HepG2 (cell line): ENCODE data around the gene GLDC. TPM values are rescaled to one million over a fixed set of nuclear protein-coding genes. Genes with fewer than 3 reads are reported as not detected.
A peak's percentile ranks its signal among the peaks of the same experiment; 100 is the strongest.

Source experiments
- ATAC-seq: fragments of 200-7000 bp; cut with Tn5 transposase; 3 replicates; pipeline ENCODE4 v1.9.1; 2020; ENCODE audit warnings: mild to moderate bottlenecking, moderate library complexity
- BruUV-seq: library from RNA; stranded (reverse); fragments of 400-500 nt; replicated peaks from 2 replicates; lab custom pipeline; 2021; lab: Mats Ljungman, UMichigan
- CTCF ChIA-PET: fragments of 300-600 bp; formaldehyde crosslinking; extraction: SDS; loops from one replicate; lab custom pipeline; 2021; ENCODE audit warnings: low total read pairs, inconsistent platforms, low intra/inter-chr PET ratio; lab: Yijun Ruan, JAX
- POLR2A ChIA-PET: fragments of 350-600 bp; sonication (Branson Sonifier 250); formaldehyde crosslinking; loops from one replicate; lab custom pipeline; 2020; ENCODE audit warnings: antibody characterized with exemption, inconsistent platforms; lab: Yijun Ruan, JAX
- DNase-seq: peaks from one replicate; pipeline ENCODE4 v3.0.0-alpha.2; 2015; ENCODE audit warnings: low spot score
- FAIRE-seq: peaks from 3 replicates; lab custom pipeline; 2011; peaks lifted over from hg19 to GRCh38; lab: Jason Lieb, UNC
- H2AFZ ChIP-seq: one replicate; pipeline ENCODE4 v1.6.1; 2011; ENCODE audit warnings: low read length, inconsistent platforms
- H3K27ac ChIP-seq: fragments of 300-600 bp; 3 replicates; pipeline ENCODE4 v1.8.0; 2011; ENCODE audit warnings: mixed run types, mild to moderate bottlenecking, mixed read lengths, low read length, inconsistent platforms; ENCODE audit not compliant: insufficient read depth; ENCODE audit errors: extremely low read length
- H3K27me3 ChIP-seq, 2 experiments: fragments of 200-600 bp in 1 of 2; 2 replicates in 1 of 2; 3 replicates in 1 of 2; pipeline versions ENCODE4 v1.6.0 to v1.8.0; 2011; ENCODE audit warnings: low read length in 2 of 2, mild to moderate bottlenecking in 2 of 2, moderate library complexity in 2 of 2, inconsistent platforms in 1 of 2; ENCODE audit not compliant: insufficient read depth in 2 of 2, control insufficient read depth in 1 of 2
- H3K36me3 ChIP-seq, 2 experiments: fragments of 200-600 bp in 1 of 2; replicated peaks in 1 of 2; 2 replicates in 1 of 2; 3 replicates in 1 of 2; pipeline versions ENCODE4 v1.5.1 to v1.8.0; 2011; ENCODE audit warnings: low read length in 2 of 2, inconsistent platforms in 1 of 2; ENCODE audit not compliant: insufficient read depth in 2 of 2, control insufficient read depth in 1 of 2
- H3K4me1 ChIP-seq: 2 replicates; pipeline ENCODE4 v1.5.1; 2012; ENCODE audit warnings: low read length, inconsistent platforms; ENCODE audit not compliant: insufficient read depth
- H3K4me2 ChIP-seq: 2 replicates; pipeline ENCODE4 v1.6.0; 2011; ENCODE audit warnings: low read depth, low read length, inconsistent platforms
- H3K4me3 ChIP-seq, 3 experiments: fragments of 200-600 bp in 1 of 3; sonication (generic), shearing (Covaris generic) in 1 of 3; replicated peaks in 1 of 3; 2 replicates each; pipeline ENCODE4 v1.5.1; 2011 to 2016; ENCODE audit warnings: low read length in 3 of 3, inconsistent platforms in 2 of 3, low read depth in 2 of 3, mild to moderate bottlenecking in 2 of 3, control low read depth in 1 of 3, mixed read lengths in 1 of 3; ENCODE audit not compliant: insufficient read depth in 1 of 3
- H3K79me2 ChIP-seq: one replicate; pipeline ENCODE4 v1.6.1; 2011; ENCODE audit warnings: low read length, inconsistent platforms; ENCODE audit not compliant: insufficient read depth
- H3K9ac ChIP-seq: 2 replicates; pipeline ENCODE4 v1.6.0; 2011; ENCODE audit warnings: mild to moderate bottlenecking, low read depth, low read length, inconsistent platforms; ENCODE audit not compliant: insufficient read depth
- H3K9me3 ChIP-seq: 2 replicates; pipeline ENCODE4 v1.5.1; 2012; ENCODE audit warnings: mild to moderate bottlenecking, low read length
- H4K20me1 ChIP-seq: 2 replicates; pipeline ENCODE4 v1.6.0; 2011; ENCODE audit warnings: inconsistent platforms, mild to moderate bottlenecking, low read length, moderate library complexity; ENCODE audit not compliant: insufficient read depth
- ATF7 ChIP-seq, 2 experiments: fragments of 450-650 bp in 1 of 2; sonication (generic) in 1 of 2; formaldehyde crosslinking in 1 of 2; IDR thresholded peaks; 2 replicates each; pipeline versions ENCODE4 v1.4.0 to v1.6.1; 2016 to 2020; ENCODE audit warnings: antibody characterized with exemption in 1 of 2, mild to moderate bottlenecking in 1 of 2, missing genetic modification reagents in 1 of 2
- IKZF1 ChIP-seq: fragments of 450-650 bp; IDR thresholded peaks from 2 replicates; pipeline ENCODE4 v1.7.1; 2016
- JUND ChIP-seq: sonication (generic); formaldehyde crosslinking; IDR thresholded peaks from 2 replicates; pipeline ENCODE4 v1.8.0; 2022; ENCODE audit warnings: mild to moderate bottlenecking, missing genetic modification reagents
- KMT2B ChIP-seq: IDR thresholded peaks from 2 replicates; pipeline ENCODE4 v1.6.1; 2016; ENCODE audit warnings: missing genetic modification reagents, missing compliant biosample characterization
- MIER2 ChIP-seq: IDR thresholded peaks from 2 replicates; pipeline ENCODE4 v1.6.1; 2016; ENCODE audit warnings: missing biosample characterization, missing genetic modification reagents
- TBX3 ChIP-seq: fragments of 450-650 bp; IDR thresholded peaks from 2 replicates; pipeline ENCODE4 v1.6.1; 2017; ENCODE audit warnings: antibody characterized with exemption, mild to moderate bottlenecking, inconsistent platforms, borderline replicate concordance
- UBTF ChIP-seq: sonication (generic); formaldehyde crosslinking; IDR thresholded peaks from 2 replicates; pipeline ENCODE4 v1.4.0; 2020; ENCODE audit warnings: mild to moderate bottlenecking, missing genetic modification reagents
- ZKSCAN8 ChIP-seq: IDR thresholded peaks from 2 replicates; pipeline ENCODE4 v1.6.1; 2016; ENCODE audit warnings: borderline replicate concordance, missing genetic modification reagents, missing compliant biosample characterization
- ZMYM4 ChIP-seq: sonication (generic); formaldehyde crosslinking; IDR thresholded peaks from 2 replicates; pipeline ENCODE4 v1.8.1; 2023; ENCODE audit warnings: mild to moderate bottlenecking, missing genetic modification reagents
- ZNF143 ChIP-seq: sonication (generic); formaldehyde crosslinking; IDR thresholded peaks from 2 replicates; pipeline ENCODE4 v1.4.0; 2020; ENCODE audit warnings: missing genetic modification reagents
- ZNF282 ChIP-seq: fragments of 450-650 bp; IDR thresholded peaks from 2 replicates; pipeline ENCODE4 v1.6.1; 2018; ENCODE audit not compliant: partially characterized antibody
- ZNF7 ChIP-seq: IDR thresholded peaks from 2 replicates; pipeline ENCODE4 v1.6.1; 2016; ENCODE audit warnings: missing biosample characterization, missing genetic modification reagents
- ZNF75D ChIP-seq: sonication (generic); formaldehyde crosslinking; IDR thresholded peaks from 2 replicates; pipeline ENCODE4 v1.8.1; 2023; ENCODE audit warnings: missing genetic modification reagents, mild to moderate bottlenecking, borderline replicate concordance
- ZNF761 ChIP-seq: sonication (generic); formaldehyde crosslinking; conservative IDR thresholded peaks from 2 replicates; pipeline ENCODE4 v1.4.0; 2020; ENCODE audit warnings: mild to moderate bottlenecking, missing genetic modification reagents
- ZNF766 ChIP-seq: sonication (generic); formaldehyde crosslinking; IDR thresholded peaks from 2 replicates; pipeline ENCODE4 v1.5.0; 2020; ENCODE audit warnings: missing genetic modification reagents, borderline replicate concordance
- WGBS: methylation state at CpG from one replicate; pipeline ENCODE4 v1.1.6; 2017; ENCODE audit warnings: low lambda C conversion rate; 5-methylcytosine and 5-hydroxymethylcytosine counted together
- in situ Hi-C: cut with HindIII; loops from 2 replicates; pipeline ENCODE4 v1.10.0; 2017; ENCODE audit warnings: low pct_unique_long_range_greater_than_20kb; ENCODE audit not compliant: extremely low pct_ligation_motif_present
- intact Hi-C: fragments of 100-400 bp; cut with micrococcal nuclease; formaldehyde crosslinking; loops from one replicate; pipeline ENCODE4 v1.10.0; 2022; ENCODE audit not compliant: unreplicated experiment
- polyA plus RNA-seq, 8 experiments: library from polyadenylated mRNA; depleted of rRNA in 3 of 8; stranded (reverse) in 7 of 8; unstranded in 1 of 8; fragments of >200 nt; fragmentation: Illumina TruSeq in 4 of 8; extraction: Trizol in 4 of 8; gene quantifications; 2 replicates each; pipeline versions ENCODE4 v1.2.1 to v1.2.3, GENCODE V29; 2011 to 2016; ENCODE audit warnings: low read depth in 4 of 8, missing spikeins in 1 of 8, mixed read lengths in 1 of 8; ENCODE audit not compliant: insufficient read depth in 1 of 8
- total RNA-seq, 5 experiments: library from RNA; depleted of rRNA; stranded (reverse); fragments of >200 nt; fragmentation: Illumina TruSeq; extraction: Trizol; gene quantifications; 2 replicates each; pipeline ENCODE4 v1.2.3, GENCODE V29; 2016; ENCODE audit warnings: low read depth in 1 of 5
- TF ChIP-seq, protein P1 (sequence below), 2 experiments: fragments of 450-650 bp in 1 of 2; sonication (generic) in 1 of 2; formaldehyde crosslinking; IDR thresholded peaks; 2 replicates each; pipeline versions ENCODE4 v1.5.0 to v1.8.0; 2020 to 2022; ENCODE audit warnings: mild to moderate bottlenecking in 1 of 2, missing genetic modification reagents in 1 of 2
- TF ChIP-seq, protein P2 (sequence below): sonication (generic); formaldehyde crosslinking; IDR thresholded peaks from 2 replicates; pipeline ENCODE4 v1.4.0; 2020; ENCODE audit warnings: mild to moderate bottlenecking, missing genetic modification reagents
- TF ChIP-seq, protein P3 (sequence below): sonication (generic); formaldehyde crosslinking; IDR thresholded peaks from 2 replicates; pipeline ENCODE4 v1.4.0; 2020; ENCODE audit warnings: missing genetic modification reagents, low read depth, mild to moderate bottlenecking, borderline replicate concordance

The GLDC gene
- total and polyA plus RNA-seq, 2 of the 13 experiments (the other 11 are each of a cell fraction or from before 2014, with no cell fraction given) = 59.3 to 115 TPM

DNA sequence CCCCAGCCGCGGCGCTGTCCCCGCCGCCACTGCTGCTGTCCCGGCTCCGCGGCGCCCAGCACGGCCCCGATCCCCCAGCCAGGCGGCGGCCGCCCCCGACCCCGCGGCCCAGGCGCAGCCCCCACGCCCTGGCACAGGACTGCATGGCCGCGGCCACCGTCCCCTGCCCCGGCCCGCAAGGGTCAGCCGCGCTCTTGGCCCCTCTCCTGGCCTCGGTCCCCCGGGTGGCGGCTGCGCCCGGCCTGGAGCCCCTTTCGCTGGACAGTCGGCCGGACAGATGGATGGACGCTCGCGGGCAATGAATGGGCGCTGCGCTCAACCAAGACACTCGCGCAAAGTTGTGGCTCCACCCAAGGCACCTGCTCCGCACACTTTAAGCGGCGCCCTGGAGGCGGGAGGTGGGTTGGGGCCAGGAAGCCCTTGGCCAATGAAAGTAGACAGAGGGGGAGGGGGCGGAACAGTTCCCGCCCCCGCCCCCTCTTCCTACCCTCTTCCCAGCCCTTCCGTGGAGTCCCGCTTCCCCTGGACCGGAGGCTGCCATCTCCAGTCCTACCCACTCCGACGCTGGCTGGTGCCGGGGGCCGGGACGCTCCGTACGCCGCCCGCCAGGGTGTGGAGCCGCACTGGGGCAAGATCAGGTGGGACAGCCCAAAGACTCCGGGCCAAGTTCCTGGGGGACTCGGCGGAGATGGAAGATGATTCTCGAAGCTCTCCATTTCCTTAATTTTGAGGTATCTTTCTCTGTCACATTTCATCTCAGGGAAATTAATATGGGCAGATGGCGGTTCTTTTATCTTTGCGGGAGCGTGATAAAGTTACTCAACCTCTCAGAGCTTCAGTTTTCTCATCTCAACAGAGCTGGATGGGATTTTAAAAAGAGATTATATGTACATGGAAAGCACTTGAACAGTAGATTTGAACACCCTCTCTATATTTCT lies at the start of gene GLDC (continued):
- TF ChIP-seq, protein P1, sequence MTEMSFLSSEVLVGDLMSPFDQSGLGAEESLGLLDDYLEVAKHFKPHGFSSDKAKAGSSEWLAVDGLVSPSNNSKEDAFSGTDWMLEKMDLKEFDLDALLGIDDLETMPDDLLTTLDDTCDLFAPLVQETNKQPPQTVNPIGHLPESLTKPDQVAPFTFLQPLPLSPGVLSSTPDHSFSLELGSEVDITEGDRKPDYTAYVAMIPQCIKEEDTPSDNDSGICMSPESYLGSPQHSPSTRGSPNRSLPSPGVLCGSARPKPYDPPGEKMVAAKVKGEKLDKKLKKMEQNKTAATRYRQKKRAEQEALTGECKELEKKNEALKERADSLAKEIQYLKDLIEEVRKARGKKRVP (CRISPR knock-in tag; IDR thresholded peaks at IDR 0.05) = 0 out of 4 replicates have a peak, but pooled peaks of 1 of the 2 experiments have one; percentile 29
- TF ChIP-seq ZMYM4 (CRISPR knock-in tag) (peak; percentile 83; the same call in 1 of the 2 replicates), JUND (no peak), ZNF282 (no peak), ZKSCAN8 (CRISPR knock-in tag) (peak; percentile 63; the same call in 1 of the 2 replicates), ZNF766 (CRISPR knock-in tag) (0 out of 2 replicates have a peak, but pooled peaks have one; percentile 26), ZNF761 (CRISPR knock-in tag) (peak; percentile 89), TBX3 (peak; percentile 26; the same call in 1 of the 2 replicates), IKZF1 (no peak)
- TF ChIP-seq, all 625 proteins: peak for 239

GRCh38 chr9:6692881-6693361 lies 47.4 kb upstream of the GLDC start:
- POLR2A ChIA-PET = interaction anchor here (1.1 kb wide), 2 partner anchors 11 to 12 kb away, joined by 3 read pairs; no protein-coding TSS in a partner anchor
- no peak for TF ChIP-seq MIER2 (CRISPR knock-in tag)
- no peak for TF ChIP-seq ZNF7 (CRISPR knock-in tag)
- no peak for TF ChIP-seq ATF7 (IDR thresholded peaks at IDR 0.05)
- TF ChIP-seq ATF7 (CRISPR knock-in tag; IDR thresholded peaks at IDR 0.05) = no peak
- TF ChIP-seq, protein P2, sequence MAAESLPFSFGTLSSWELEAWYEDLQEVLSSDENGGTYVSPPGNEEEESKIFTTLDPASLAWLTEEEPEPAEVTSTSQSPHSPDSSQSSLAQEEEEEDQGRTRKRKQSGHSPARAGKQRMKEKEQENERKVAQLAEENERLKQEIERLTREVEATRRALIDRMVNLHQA = no peak
- no peak for TF ChIP-seq UBTF (CRISPR knock-in tag)
- TF ChIP-seq KMT2B = no peak
- no peak for TF ChIP-seq ZNF143 (CRISPR knock-in tag)
- no peak for TF ChIP-seq ZNF75D (CRISPR knock-in tag)
- TF ChIP-seq, protein P3, sequence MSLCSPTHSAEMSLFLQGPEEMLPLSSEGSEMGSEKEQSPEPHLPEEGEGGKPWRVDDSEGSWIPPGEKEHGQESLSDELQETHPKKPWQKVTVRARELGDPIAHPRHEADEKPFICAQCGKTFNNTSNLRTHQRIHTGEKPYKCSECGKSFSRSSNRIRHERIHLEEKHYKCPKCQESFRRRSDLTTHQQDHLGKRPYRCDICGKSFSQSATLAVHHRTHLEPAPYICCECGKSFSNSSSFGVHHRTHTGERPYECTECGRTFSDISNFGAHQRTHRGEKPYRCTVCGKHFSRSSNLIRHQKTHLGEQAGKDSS (CRISPR knock-in tag) = no peak

More at GRCh38 chr9:6692881-6693361, 47.4 kb upstream of the GLDC start:
- Histone ChIP-seq H2AFZ (no peak overlapping the region), H3K9ac (no peak overlapping the region), H3K4me3 (no peak overlapping the region), H3K4me1 (no peaks in the 10 kb centered on the region), H3K9me3 (no peaks in the 10 kb centered on the region), H4K20me1 (no peaks in the 10 kb centered on the region), H3K27me3 (no peaks in the 10 kb centered on the region), H3K27ac (no peak overlapping the region), H3K79me2 (no peaks in the 10 kb centered on the region), H3K4me2 (no peak overlapping the region), H3K36me3 (no peaks in the 10 kb centered on the region)
- ATAC-seq = no peak
- CTCF ChIA-PET = interaction anchor here (0.6 kb wide), 1 partner anchor 63 kb away, joined by 4 read pairs; no protein-coding TSS in a partner anchor
- FAIRE-seq = no peak
- no peak for DNase-seq
- in situ Hi-C loops = loop anchor here (25.0 kb wide), 1 partner anchor 331 kb away; no protein-coding TSS in a partner anchor
- BruUV-seq = no TSS peak
- intact Hi-C loops = no loop called here
- 92% methylated on average over 9 of the region's 9 CpGs for WGBS
